Activated CD8-positive, alpha-beta memory T cell treated with anti-CD3 and anti-CD28 coated beads, Interleukin-2, amount 50 U/mL, for 48 hours (primary cell): ENCODE data around the gene C2CD2.

Experiments used
- DNase-seq: peaks from one replicate; pipeline ENCODE4 v3.0.0-alpha.2; 2020

C2CD2 gene

DNA sequence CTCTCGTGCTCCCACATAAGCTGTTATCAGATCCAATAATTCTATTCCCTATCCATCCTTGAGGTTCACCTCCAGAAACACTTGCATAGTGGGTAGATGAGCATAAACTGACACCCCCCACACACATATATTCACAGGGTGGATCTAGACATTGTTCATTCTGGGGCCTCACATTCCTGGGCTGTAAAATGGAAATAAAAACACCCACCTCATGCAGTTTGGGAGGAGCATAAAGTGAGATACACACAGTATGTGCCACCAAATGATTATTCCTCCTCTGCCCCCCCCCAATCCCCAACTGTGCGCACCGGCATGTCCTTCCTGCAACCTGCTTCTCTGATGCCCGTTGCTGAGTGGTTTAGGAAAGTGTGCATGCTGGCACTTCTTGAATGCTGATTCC is 92.6 kb downstream of the C2CD2 start:
- no peak for DNase-seq

GRCh38 chr21:41859297-41859980 is 94.4 kb downstream of the C2CD2 start:
- DNase-seq, result no peak

DNA sequence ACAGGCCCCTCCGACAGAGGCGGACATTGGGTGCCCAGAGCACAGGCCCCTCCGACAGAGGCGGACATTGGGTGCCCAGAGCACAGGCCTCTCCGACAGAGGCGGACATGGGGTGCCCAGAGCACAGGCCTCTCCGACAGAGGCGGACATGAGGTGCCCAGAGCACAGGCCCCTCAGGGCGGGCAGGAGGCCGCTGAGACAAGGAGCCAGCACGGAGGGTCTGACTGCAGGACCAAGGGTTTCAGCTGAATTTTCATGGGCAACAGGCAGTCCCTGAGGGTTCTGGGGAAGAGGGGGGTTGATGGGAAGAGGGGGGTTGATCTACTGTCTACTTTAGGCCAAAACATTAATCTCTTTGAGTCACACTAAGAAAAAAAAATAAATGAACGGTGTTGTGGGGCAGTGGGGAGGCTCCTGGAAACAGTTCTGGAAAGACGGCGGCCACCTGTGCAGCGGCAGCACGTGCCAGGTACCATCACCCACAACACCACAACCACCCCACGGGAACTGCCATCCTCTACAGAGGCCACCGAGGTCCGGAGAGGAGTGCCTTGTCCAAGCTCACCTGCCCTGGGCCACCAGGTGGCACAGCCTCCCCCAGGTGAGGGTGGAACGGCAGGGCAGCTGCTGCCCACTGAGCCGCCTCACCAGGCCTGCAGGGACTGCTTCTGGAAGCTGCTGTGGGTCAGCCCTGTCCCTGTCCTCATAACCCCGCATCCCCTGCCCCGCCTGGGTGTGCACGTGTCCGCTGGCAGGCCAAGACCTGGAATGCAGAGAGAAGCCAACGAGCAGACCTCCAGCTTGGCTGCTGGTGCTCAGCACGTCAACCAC is 95.1 kb downstream of the C2CD2 start:
- DNase-seq, result no peak

DNA sequence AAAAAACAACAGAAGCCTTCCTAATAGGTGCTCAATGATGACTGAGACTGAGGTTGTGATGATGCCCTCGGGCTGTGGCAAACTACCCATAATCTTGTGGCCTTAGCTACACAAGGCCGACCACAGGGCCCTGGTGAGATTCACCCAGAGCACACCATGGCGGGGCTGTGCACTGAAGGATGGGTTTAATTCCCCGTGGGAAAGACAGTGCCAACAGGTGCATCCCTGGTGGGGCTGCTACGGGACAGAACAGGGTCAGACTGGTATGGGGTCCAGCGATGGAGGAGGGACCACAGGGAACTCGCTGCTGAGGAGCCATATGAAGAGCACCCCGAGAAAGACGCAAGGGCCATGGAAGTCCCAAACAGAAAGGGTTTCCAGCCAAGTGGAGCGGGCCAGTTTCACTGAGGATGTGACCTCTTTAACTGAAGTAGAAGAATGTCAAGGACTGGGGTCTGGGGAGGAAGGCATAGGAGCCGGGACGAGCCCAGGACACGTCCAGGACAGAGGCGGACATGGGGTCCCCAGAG is 96.0 kb downstream of the C2CD2 start:
- no peak for DNase-seq

DNA sequence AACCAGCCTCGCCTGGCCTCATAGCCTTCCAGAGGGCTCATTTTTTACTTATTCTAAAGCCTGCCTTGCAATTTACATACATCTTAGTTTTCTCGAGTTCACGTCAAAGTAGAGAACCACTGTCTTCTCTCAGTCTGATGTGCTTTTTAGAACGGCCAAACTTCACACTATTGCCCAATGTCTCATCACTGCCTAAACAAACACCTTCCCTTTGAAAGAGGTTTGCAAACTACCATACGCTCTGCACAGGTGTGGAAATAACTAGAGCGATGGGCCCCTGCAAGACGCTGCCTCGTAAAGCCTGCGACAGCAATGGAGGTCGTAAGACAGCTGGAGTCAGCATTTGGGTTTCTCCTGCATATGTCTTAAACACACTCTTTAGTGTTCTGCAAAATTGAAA is 97.2 kb downstream of the C2CD2 start:
- DNase-seq, result no peak

GRCh38 chr21:41854426-41854995 is 99.3 kb downstream of the C2CD2 start:
- DNase-seq, result no peak

GRCh38 chr21:41852929-41853320 is 100.9 kb downstream of the C2CD2 start:
- DNase-seq, result no peak

DNA sequence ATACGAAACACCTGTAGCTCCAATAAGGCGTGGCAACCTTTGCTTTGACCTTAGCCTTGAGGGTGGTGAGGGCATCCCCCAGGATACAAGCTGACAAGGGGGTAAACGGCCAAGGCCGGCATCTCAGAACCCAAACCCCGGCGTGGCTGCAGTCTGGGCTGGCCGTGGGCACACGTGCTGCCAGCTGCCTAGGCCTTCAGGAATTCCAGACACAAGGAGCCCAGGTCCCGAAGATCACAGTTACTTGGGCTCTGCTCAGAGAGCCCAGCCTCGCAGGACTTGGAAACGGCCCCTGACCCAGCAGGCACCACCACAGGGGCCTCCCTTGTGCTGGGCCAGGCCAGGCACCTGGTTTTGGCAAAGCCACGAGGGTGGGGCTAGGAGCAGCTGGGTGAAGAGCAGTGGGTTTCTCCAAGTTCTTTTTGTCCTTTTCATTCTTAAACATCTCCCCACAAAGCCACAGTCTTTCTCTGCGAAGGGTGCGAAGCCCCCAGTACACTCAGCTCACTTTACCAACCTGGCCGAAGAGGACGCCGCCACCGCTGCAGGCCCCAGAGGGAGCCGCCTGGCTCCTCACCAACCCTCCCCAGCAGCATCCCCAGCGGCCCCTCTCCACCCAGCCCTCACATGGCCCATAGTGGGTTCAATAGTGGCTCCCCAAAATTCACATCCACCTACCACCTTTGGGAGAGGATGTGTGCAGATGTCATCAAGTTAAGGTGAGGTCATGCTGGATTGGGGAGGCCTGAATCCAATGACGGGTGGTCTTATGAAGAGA is 101.5 kb downstream of the C2CD2 start:
- DNase-seq, result no peak

DNA sequence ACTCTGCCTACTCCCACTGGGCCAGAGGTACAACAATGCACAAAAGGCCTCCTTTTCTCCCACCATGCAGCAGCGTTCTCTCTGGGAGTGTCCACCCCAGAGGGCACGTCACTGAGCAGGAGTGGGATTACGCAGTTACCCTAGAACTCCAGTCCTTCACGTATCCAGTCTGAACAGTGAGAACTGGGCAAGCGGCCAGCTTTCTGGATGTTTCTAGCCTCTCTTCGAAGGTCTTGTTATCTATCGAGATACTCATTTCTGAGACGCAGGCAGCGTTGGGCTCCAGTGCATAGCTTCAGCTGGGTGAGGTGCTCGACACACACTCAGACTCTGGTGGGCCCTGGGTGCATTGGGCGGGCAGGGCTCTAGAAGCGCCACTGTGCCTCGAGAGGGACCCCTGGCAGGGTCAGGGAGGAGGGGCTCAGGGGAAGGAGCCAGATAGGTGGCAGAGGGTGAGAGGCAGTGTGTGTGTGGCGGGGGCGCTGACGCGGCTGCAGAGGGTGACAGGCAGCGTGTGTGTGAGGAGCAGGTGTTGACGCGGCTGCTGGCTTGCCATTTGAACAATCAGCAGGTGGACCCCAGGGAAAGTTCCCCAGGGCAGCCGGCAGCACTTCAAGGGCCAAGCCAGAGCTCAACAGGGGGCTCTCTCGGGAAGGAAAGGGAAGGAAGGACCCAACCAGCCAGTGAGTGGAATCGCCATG is 102.6 kb downstream of the C2CD2 start:
- no peak for DNase-seq

GRCh38 chr21:41850085-41850484 is 103.7 kb downstream of the C2CD2 start:
- no peak for DNase-seq

- DNase-seq, result no peak
Observed at GRCh38 chr21:41848958-41849580, 104.7 kb downstream of the C2CD2 start.

- DNase-seq, result no peak
Observed at GRCh38 chr21:41848533-41848932, 105.3 kb downstream of the C2CD2 start.

GRCh38 chr21:41847066-41847804 is 106.6 kb downstream of the C2CD2 start:
- no peak for DNase-seq

- no peak for DNase-seq
Observed at GRCh38 chr21:41846536-41846935, 107.3 kb downstream of the C2CD2 start.

DNA sequence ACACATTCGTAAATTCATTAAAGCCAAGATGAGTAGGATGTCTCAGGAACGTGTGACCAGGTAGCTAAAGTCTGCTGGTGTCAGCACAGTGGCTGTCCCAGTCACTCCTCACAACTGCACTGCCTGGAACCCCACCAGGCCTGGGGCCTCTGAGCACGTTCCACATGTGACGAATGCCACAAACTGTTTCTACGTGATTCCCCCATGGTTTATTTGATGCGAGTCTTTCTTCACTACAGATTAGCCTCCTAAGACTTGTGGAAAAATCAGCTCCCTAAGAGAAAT is 107.8 kb downstream of the C2CD2 start:
- no peak for DNase-seq

DNA sequence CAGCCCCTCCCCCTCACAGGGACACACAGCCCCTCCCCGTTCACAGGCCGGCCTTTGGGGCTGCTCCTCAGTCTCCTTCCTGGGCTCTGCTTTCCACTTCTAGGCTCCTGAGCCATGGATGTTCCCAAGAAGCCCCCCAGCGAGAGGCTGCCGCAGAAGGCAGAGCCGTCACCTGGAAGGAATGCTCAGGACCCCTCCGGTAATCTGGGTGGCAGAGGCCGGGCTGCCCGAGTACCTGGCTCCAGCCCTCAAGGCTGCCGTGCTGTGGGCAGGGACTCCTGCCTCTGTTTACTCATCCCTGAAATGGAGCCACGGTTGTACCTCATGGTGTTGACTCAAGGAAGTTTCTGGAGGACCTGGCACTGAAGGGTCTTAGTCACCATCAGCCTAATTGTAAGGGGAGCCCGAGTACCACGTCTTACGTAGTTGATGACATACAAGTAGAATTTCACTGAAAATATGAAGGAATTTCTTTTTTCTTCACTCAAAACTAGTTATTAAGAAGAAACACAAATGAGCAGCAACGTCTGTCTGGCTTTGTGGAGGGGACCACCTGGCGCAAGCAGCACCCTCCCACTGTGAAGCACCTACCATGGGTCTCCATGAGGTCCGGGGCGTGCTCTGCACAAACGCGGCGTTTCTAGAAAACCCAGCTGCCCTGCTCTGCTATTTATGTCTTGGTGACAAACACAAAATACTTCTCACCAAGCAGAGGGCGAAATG is 108.3 kb downstream of the C2CD2 start:
- no peak for DNase-seq

DNA sequence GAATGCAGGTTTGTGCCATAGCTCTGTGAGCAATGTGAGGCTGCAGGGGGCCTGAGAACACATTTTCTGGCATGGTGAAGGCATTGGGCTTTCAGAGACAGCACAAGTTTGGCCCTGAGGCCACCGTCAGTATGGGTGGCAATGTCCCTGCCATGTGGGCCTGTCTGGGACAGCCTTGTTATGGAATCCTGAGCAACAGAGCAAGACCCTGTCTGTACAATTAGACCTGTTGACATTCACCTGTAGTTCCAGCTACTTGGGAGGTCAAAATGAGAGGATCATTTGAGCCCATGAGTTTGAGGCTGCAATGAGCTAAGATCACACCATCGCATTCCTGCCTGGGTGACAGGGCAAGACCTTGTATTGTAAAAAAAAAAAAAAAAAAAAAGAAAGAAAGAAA is 110.2 kb downstream of the C2CD2 start:
- no peak for DNase-seq

DNA sequence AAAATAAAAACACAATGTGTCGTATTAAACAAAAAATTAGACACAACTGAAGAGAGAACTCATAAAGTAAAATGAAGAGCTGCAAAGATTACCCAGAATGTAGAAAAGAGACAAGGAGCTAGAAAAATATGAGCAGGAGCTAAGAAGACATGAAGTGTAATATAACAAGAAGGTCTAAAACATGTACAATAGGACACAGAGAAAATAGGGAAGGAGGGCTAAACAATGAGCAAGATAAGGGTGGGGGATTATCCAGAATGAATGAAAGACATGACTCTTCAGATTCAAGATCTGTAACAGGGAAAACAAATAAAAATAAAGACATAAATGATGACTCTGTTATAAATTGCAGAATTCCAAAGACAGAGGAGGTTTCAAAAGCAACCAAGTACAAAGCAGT is 112.9 kb downstream of the C2CD2 start:
- DNase-seq, result no peak

- no peak for DNase-seq
Observed at GRCh38 chr21:41839387-41840000, 114.3 kb downstream of the C2CD2 start.

- DNase-seq, result no peak
Observed at GRCh38 chr21:41837756-41838297, 116.0 kb downstream of the C2CD2 start.
